ENCODE measurements around the gene TCFL5. TPM values are rescaled to one million over a fixed set of nuclear protein-coding genes. Genes with fewer than 3 reads are reported as not detected.

TCFL5 gene
- total and polyA plus RNA-seq, 2 donors (not counting 3 experiments of a cell fraction or from before 2014, with no cell fraction given), result 4.4 to 11.1 TPM

- Histone ChIP-seq H3K9me3 (replicated peaks; ENCODE audit: control insufficient read depth, insufficient read depth, low read length) (no peaks in the 10 kb centered on the region), H3K4me2 (ENCODE audit: insufficient read depth, low read length) (no peak overlapping the region), H3K36me3 (ENCODE audit: control insufficient read depth in 2 of 2, extremely low read depth in 1 of 2, insufficient read depth in 2 of 2, low read length in 2 of 2) (peaks cover 31 to 50% of the 10 kb centered on the region in 2 experiments), H3K27me3 (ENCODE audit: control insufficient read depth in 2 of 2, insufficient read depth in 2 of 2, low read length in 2 of 2) (no peaks in the 10 kb centered on the region), H3K79me2 (ENCODE audit: control insufficient read depth, insufficient read depth, low read length) (peaks cover 84% of the 10 kb centered on the region), H2AFZ (ENCODE audit: low read depth, low read length) (no peak overlapping the region), H3K27ac (ENCODE audit: insufficient read depth, low read depth, low read length) (no peak overlapping the region), H3K9ac (replicated peaks; ENCODE audit: extremely low read depth, insufficient read depth, low read length) (no peak overlapping the region), H3K4me1 (ENCODE audit: control insufficient read depth, extremely low read depth, insufficient read depth, low read length) (no peaks in the 10 kb centered on the region), H4K20me1 (replicated peaks; ENCODE audit: control insufficient read depth, extremely low read depth, insufficient read depth, low read length) (no peaks in the 10 kb centered on the region), H3K9me1 (replicated peaks; ENCODE audit: control insufficient read depth, extremely low read depth, insufficient read depth, low read length) (no peaks in the 10 kb centered on the region), H3K4me3 (replicated peaks in 1 of 3; ENCODE audit: insufficient read depth in 1 of 3, low read depth in 1 of 3, low read length in 3 of 3) (no peak overlapping the region)
- POLR2A ChIA-PET, result no interaction called here
- intact Hi-C loops (cut with micrococcal nuclease) (no loop called here), dilution Hi-C loops (cut with MboI; ENCODE audit: extremely low pct_ligation_motif_present, low sequenced_read_pairs) (no loop called here)
- BruUV-seq (replicated peaks), result TSS peak; percentile 16
- TF ChIP-seq EZH2 (IDR thresholded peaks at IDR 0.05; ENCODE audit: borderline replicate concordance, low read depth, low read length, severe bottlenecking) (no peak), MYC (IDR thresholded peaks at IDR 0.05; ENCODE audit: low read depth, low read length) (no peak), CTCF (IDR thresholded peaks at IDR 0.05; ENCODE audit: extremely low read depth in 1 of 2, insufficient read depth in 1 of 2, low read depth in 1 of 2, low read length in 2 of 2) (no peak), JUN (IDR thresholded peaks at IDR 0.05; ENCODE audit: borderline replicate concordance, insufficient read depth, insufficient read length, low read depth) (no peak), GATA2 (IDR thresholded peaks at IDR 0.05; ENCODE audit: insufficient read depth, insufficient read length, low read depth, low read length) (no peak), MAX (IDR thresholded peaks at IDR 0.05; ENCODE audit: insufficient read depth, insufficient read length) (no peak), POLR2AphosphoS5 (IDR thresholded peaks at IDR 0.05; ENCODE audit: insufficient read depth, low read depth, low read length) (no peak), POLR2A (IDR thresholded peaks at IDR 0.05; ENCODE audit: low read depth, low read length) (no peak), FOS (IDR thresholded peaks at IDR 0.05; ENCODE audit: borderline replicate concordance, insufficient read depth, low read length) (no peak)
- CTCF ChIA-PET, result interaction anchor here (1.3 to 1.5 kb wide), 3 partner anchors 9 to 43 kb away, joined by 3 to 8 read pairs (median 4); no protein-coding TSS in a partner anchor
- DNase-seq (ENCODE audit: low read depth, low spot score) (no peak), FAIRE-seq (no peak)
These were observed 49.3 kb upstream of the TCFL5 start for GRCh38 chr20:62910777-62911497.

Data from endothelial cell of umbilical vein (primary cell).